ENCODE data around the gene SIK2.

The SIK2 gene

DNA sequence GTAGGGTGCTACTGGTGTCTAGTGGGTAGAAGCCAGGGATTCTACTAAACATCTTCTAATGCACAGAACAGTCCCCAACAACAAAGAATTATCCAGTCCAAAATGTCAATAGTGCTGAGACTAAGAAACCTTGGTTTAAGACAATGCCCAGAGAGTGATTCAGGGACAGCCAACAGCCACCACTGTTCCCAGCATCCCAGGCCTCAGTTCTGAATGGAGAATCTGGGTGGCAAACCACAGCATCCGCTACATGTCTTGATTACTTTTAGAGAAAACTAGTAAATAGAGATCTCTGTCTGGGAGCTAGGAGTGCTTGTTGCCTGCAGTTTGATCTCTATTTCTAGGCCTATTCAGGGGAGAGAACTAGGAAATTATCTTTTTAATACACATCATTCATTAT, 20.9 kb upstream of the SIK2 start:
- DNase-seq: no peak

DNA sequence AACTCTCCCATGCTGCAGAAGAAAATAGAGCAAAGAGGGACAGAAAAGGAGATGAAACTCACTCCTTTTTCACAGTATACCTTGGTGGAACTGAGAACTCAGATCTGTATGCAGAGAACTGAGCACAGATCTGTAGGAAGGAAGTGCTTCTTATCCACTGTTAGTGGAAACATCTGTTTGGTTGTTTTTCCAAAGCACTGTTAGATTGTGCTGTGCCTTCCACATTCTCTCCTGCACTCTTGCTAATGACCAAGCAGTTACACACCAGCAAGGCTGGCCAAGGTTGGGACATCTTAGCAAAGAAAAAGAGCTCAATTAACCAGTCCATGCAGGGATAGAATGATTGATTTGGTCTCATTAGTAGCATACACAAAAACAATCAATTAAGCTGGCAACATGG, 20.1 kb upstream of the SIK2 start:
- no peak for DNase-seq

DNA sequence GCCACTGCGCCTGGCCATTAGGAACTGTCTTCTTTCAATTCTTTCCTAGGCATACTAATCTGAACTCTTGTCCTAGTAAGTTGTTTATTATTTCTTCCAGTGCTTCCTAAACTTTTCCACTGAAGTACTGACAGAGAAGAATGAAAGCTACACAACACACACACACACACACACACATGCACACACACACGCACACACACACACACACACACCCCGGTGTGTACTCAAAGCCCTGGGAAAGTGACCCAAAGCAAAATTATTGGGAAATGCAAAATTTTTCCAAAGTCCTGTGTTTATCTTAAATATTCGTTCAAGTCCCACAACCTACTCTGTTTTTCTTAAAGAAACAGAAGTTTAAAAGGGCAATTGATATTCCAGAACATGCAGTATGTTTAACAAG, 19.4 kb upstream of the SIK2 start:
- no peak for DNase-seq

GRCh38 chr11:111585371-111585770, 16.9 kb upstream of the SIK2 start:
- no peak for DNase-seq

- peak in 4 of 58 donors; percentile 12 to 43 (median 28) for DNase-seq
These were observed 15.8 kb upstream of the SIK2 start for GRCh38 chr11:111586388-111586831.

GRCh38 chr11:111589114-111589513, 13.1 kb upstream of the SIK2 start:
- DNase-seq: no peak

GRCh38 chr11:111589886-111590499, 12.3 kb upstream of the SIK2 start:
- DNase-seq: no peak

GRCh38 chr11:111591187-111591960, 10.9 kb upstream of the SIK2 start:
- DNase-seq: no peak

GRCh38 chr11:111592491-111592890, 9.8 kb upstream of the SIK2 start:
- DNase-seq: no peak

GRCh38 chr11:111596319-111596718, 5.9 kb upstream of the SIK2 start:
- DNase-seq: no peak

DNA sequence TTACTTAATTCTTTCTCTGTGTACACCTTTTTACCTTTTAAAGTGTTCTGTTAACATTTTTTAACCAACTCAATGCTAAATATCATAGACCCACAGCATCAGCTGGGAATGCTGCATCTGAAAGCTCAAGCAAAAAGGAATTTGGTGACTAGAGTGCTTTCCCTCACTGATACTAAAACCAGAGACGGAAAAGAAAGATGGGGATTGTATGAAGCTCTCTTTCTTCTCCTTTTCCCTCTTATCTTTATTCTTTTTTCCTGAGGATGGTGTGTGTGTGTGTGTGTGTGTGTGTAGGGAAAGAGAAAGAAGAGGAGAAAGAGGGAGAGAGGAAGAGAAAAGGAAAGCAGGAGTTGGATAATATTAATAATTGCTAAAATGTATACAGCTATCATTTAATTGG, 4.1 kb upstream of the SIK2 start:
- no peak for DNase-seq

- peak in 18 of 58 donors; percentile 3 to 58 (median 18) for DNase-seq
These were observed 3.7 kb upstream of the SIK2 start for GRCh38 chr11:111598559-111598958.

DNA sequence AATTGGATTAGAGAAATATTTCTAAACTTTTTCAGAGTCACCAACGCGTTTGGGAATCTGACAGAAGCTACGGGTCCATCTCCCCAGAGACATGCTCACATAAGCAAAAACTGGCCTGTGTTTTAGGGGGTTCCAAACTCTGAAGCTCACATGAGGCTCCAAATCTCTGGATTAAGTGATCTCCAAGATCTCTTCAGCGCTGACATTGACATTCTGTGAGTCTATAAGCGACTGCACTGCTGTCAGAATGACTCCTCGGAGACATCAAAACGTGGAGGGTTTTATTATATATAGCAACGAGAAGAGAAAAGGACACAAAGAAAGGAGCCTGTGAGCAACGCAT, 642 bp upstream of the SIK2 start:
- DNase-seq: no peak

DNA sequence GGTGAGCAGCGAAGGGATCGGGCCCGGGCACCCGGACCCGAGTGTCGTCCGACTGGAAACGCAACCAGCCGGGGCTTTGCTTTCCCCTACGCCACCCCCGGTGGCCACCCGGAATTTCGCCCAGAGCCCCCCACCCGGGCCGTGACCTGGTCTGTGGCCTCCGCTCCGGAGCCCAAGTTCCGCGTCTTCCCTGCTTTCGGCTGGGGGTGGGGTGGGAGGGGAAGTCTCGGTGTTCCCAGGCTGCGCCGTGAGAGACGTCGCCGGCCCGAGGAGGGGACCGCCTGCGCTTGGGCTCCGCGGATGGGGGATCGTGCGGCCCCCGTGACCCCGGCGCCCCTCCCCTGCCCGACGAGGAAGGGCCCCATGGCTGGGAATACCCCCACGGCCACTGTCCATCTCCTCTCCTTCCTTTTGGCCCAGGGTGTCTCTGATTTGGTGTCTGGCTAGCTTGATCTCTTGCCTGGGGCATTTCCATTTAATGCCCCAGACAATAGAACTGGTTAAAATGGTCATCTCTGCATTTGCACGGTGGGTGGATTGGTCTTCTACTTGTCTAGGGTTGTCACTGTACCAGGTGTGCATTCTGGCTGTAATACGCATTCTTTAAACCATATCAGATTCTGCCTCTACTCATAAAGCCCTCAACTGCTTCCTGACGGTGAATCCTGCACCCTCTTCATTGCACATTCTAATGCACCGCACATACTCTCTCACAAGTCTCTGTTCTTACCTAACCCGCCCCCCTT, 789 bp downstream of the SIK2 start:
- DNase-seq: peak in 41 of 58 donors; percentile 4 to 75 (median 50)

- no peak for DNase-seq
These were observed 1.4 kb downstream of the SIK2 start for GRCh38 chr11:111603611-111604130.

DNA sequence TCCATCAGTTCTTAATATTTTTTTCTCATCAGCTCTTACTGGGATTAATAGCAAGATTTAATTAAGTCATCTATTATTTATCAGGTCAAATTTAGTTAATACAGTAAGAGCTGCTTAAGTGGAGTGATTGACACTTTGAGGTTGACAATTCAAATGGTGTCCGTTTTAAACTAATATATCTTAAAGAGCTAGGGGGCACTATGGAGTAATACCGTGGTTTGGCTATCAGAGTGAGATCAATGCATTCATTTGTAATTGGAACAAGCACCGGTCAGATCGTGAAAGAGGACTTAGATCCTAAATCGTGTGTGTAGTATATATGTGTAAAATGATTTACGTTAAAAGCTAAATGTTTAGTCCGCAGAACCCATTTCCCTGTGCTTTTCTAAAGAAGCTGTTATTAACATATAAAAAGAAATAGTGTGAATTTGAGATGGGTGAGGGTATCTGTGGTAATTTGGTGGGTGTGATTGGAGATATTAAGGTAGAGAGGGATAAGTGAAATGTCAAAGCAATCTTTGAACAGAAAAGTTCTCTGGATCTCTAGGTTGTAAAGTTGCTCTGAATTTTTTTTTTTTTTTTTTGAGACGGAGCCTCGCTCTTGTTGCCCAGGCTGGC, 2.3 kb downstream of the SIK2 start:
- DNase-seq: peak in 2 of 58 donors; percentile 6 to 75

GRCh38 chr11:111605681-111606080, 3.4 kb downstream of the SIK2 start:
- no peak for DNase-seq

DNA sequence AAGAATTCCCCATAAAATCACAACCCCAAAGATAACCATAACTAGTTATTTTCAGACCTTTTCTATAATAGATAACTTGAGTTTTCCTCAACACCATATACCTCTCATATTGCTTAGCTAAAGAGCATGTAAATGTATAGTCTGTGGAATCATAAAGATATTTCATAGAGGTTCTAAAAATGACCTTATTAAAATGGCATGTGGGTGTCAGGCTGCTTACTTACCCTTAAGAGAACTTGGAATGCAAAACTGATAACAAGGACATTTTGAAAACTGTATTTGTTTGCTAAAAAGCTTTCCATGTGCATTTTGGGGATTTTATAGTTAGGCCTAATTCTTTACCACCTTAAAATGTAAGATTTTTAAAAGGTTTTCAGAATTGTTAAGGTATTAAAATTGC, 4.7 kb downstream of the SIK2 start:
- no peak for DNase-seq

DNA sequence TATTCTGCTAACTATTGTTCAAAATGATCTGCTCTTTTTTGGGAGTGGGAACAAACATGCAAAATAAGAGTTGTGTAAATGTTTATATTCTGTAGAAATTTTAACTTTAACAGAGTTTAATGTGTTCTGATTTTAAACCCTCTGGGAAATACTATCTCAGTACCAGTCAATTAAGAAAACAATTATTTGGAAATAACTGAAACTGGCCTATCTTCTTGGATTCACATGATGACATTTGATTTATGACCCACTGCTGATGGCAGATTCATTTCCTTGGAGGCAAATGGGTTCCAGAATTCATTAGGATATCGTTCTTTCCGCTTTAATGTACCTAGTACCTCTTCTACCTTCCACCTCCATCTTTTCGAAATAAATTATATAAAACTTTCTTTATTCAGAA, 5.5 kb downstream of the SIK2 start:
- DNase-seq: no peak

DNA sequence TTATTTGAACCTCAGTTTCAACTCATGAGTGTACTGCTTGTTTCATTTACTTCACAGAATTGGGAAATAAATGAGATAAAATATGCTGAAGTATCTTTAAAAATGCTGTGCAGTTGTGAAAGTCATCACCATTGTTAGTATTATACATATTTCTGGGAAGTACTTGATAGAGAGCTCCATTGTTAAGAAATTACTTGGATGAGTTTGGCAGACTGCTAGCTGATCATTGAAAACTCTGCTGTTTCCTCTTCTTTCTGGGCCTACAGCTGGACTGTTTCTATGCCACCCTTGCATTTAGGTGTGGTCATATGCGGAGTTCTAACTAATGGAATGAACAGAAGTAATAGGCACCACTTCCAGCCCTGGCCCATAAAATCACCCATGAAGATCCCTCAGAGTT, 10.0 kb downstream of the SIK2 start:
- no peak for DNase-seq

DNA sequence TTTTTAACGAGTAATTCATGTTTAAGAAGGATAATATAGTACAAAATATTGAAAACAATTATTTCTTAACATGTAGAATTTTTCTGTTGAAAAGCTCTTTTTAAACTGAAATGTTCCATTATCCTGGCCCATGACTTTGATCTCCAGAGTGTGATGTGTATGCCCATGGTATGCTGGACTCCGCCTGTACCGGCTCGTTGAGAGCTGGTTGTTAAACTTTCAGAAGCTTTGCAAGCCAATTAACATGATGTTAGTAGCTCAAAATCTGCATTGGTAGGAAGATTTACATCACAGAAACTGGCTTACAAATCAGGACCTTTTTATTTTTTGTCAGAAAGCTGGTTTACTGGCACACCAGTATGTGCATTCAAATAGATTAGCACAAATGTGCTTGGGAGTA, 15.0 kb downstream of the SIK2 start:
- DNase-seq: no peak

GRCh38 chr11:111620518-111620917, 18.3 kb downstream of the SIK2 start:
- DNase-seq: no peak
